IPS-18c (cell line): ENCODE data around the gene CLIC1.

Experiments
- H3K4me3 ChIP-seq: 2 replicates; pipeline ENCODE4 v1.7.0; 2013; ENCODE audit warnings: low read depth, mild to moderate bottlenecking, low read length, moderate library complexity; ENCODE audit not compliant: insufficient read depth
- H3K9me3 ChIP-seq: one replicate; pipeline ENCODE4 v1.6.1; 2013; ENCODE audit warnings: mild to moderate bottlenecking, low read length, moderate library complexity; ENCODE audit not compliant: control insufficient read depth, insufficient read depth

The CLIC1 gene

GRCh38 chr6:31749301-31750036, 13.1 kb upstream of the CLIC1 start:
- Histone ChIP-seq H3K4me3 (no peak overlapping the region), H3K9me3 (no peaks in the 10 kb centered on the region)

GRCh38 chr6:31744422-31744821, 8.1 kb upstream of the CLIC1 start:
- no peak overlapping the region for H3K4me3 ChIP-seq
- no peaks in the 10 kb centered on the region for H3K9me3 ChIP-seq

GRCh38 chr6:31742894-31743293, 6.6 kb upstream of the CLIC1 start:
- Histone ChIP-seq H3K4me3 (no peak overlapping the region), H3K9me3 (no peaks in the 10 kb centered on the region)

DNA sequence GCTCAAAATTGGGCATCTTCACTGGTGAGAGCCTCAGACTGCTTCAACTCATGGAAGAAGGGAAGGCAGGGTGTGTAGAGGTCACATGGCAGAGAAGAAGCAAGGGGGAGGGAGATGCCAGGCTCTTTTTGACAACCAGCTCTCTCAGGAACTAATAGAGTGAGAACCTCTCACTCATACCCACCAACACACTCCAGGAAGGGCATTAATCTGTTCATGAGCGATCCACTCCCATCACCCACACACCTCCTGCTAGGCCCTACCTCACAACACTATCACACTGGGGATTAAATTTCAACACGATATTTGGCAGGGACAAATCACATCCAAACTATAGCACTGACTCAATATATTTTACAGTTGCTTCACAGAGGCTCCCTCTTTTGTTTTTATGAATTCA, 5.5 kb upstream of the CLIC1 start:
- H3K4me3 ChIP-seq: no peak overlapping the region
- H3K9me3 ChIP-seq: no peaks in the 10 kb centered on the region

- Histone ChIP-seq H3K4me3 (peak overlapping the region; percentile 46), H3K9me3 (no peaks in the 10 kb centered on the region)
Observed at GRCh38 chr6:31740397-31741223, 4.3 kb upstream of the CLIC1 start.

DNA sequence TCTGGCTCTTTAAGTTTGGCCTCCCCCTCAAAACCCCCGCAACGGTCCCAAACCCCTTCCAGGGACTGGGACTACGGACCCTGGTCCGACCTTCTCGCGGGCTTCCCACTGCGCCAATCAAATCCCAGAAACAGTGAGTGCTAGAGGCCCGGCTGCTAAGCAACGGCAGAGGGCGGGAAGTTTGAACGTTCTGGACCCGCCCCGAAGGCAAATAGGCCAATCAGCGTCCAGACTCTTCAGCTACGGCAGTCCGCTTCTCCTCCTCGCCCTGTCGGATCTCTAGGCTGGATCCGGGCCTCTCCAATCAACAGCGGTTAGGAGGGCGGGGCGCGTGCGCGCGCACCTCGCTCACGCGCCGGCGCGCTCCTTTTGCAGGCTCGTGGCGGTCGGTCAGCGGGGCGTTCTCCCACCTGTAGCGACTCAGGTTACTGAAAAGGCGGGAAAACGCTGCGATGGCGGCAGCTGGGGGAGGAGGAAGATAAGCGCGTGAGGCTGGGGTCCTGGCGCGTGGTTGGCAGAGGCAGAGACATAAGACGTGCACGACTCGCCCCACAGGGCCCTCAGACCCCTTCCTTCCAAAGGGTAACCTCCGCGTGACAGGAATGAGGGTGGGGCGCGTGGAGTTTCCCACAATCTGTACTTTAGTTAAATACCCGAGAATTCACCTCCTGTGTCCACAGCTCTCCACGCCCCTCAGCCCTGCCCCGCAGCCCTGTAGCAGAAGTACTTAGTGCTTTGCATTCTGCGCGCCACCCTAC, 3.5 kb upstream of the CLIC1 start, which contains the start of gene MSH5:
Gene MSH5 (plus strand): TSS at position 367 of the 758 bp plus-strand sequence. CDS start 462 bp downstream, outside the sequence.
- Histone ChIP-seq H3K9me3 (no peaks in the 10 kb centered on the region), H3K4me3 (peak within 1 kb of the TSS; percentile 49)

- no peaks in the 10 kb centered on the region for H3K9me3 ChIP-seq
- no peak overlapping the region for H3K4me3 ChIP-seq
Observed at GRCh38 chr6:31737991-31738979, 2.0 kb upstream of the CLIC1 start.

- Histone ChIP-seq H3K4me3 (no peak overlapping the region; the same call in 1 of the 2 replicates), H3K9me3 (no peaks in the 10 kb centered on the region)
Observed at GRCh38 chr6:31737315-31737990, 1.1 kb upstream of the CLIC1 start.

DNA sequence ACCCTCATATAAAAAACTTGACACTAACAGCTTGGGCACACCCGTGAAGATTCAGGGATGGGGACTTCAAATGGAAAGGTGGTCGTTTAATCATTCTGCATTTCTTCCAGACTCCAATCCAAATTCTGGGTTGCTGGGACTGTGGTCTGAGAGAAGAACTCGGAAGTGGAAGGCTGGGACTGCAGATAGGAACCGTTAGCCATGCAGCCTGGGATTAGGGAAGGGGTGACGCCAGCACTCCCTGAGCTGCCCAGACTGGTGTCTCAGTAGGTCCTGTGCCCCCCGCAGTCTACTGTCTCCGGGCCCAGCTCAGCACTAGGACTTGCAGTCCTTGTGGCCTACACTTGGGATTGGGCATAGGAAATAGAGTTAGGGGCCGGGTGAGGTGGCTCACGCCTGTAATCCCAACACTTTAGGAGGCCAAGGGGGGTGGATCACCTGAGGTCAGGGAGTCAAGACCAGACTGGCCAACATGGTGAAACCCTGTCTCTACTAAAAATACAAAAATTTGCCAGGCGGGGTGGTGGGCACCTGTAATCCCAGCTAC, 511 bp upstream of the CLIC1 start:
- Histone ChIP-seq H3K9me3 (no peaks in the 10 kb centered on the region), H3K4me3 (peak overlapping the region; percentile 94)

- H3K4me3 ChIP-seq: peak overlapping the region; percentile 94
- H3K9me3 ChIP-seq: no peaks in the 10 kb centered on the region
Observed at GRCh38 chr6:31734821-31735406, 1.4 kb downstream of the CLIC1 start.

DNA sequence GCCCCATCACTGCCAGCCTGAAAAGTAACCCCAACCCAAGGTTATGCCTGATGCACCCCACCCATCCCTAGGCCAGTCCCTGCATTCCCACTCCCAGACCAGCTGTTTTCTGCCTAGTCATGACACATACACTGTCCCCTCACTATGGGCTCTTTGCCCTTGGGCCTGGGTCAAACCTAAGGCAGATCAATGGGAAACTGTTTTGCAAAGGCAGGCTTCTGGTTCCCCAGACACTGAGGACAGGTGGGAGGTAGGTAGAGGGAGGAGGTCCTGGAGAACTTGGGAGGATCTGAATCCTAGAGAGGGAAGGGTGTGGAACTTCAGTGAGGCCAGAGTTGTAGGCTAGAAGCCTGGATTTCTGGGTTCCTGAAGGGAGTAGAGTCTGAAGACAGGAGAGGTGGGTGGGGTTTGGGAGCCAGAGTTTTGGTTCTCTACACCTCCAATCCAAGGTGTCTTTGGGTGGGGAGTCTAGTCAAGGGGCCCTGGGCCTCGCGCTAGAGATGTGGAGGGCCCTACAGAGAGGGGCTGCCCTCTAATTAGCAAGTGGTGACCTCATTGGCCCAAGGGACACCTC, 2.0 kb downstream of the CLIC1 start:
- peak overlapping the region; percentile 94 for H3K4me3 ChIP-seq

DNA sequence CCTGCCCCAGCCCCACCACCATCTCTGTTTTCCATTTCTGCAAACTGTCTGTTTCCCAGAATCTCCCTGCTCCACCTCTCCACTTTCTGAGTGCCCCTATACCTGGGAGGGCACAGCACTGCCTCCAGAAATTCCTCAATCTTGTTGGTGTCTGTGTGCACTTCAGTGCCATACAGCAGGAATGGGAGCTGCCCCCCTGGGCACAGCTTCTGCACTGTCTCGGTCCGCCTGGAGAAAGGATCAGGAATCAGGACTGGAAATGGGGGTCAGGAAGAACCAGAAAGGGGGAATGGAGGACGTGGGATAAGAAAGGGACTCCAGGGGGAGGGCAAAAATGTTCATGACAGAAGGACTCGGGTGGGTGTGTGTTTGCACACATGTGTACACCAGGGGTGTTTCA, 2.6 kb downstream of the CLIC1 start:
- H3K4me3 ChIP-seq: peak overlapping the region; percentile 94; the same call in 1 of the 2 replicates
- H3K9me3 ChIP-seq: no peaks in the 10 kb centered on the region

More for the DNA sequence above, 2.0 kb downstream of the CLIC1 start:
- H3K9me3 ChIP-seq: no peaks in the 10 kb centered on the region

- H3K9me3 ChIP-seq: no peaks in the 10 kb centered on the region
- H3K4me3 ChIP-seq: no peak overlapping the region
Observed at GRCh38 chr6:31732029-31732428, 4.3 kb downstream of the CLIC1 start.

GRCh38 chr6:31730631-31731086, 5.7 kb downstream of the CLIC1 start:
- no peaks in the 10 kb centered on the region for H3K9me3 ChIP-seq
- no peak overlapping the region; the same call in 1 of the 2 replicates for H3K4me3 ChIP-seq
